ENCODE results near the gene METRNL. TPM values are rescaled to one million over a fixed set of nuclear protein-coding genes. Genes with fewer than 3 reads are reported as not detected.

The METRNL gene
- total and polyA plus RNA-seq, 12 donors = 39.0 to 134 (median 70.9) TPM

DNA sequence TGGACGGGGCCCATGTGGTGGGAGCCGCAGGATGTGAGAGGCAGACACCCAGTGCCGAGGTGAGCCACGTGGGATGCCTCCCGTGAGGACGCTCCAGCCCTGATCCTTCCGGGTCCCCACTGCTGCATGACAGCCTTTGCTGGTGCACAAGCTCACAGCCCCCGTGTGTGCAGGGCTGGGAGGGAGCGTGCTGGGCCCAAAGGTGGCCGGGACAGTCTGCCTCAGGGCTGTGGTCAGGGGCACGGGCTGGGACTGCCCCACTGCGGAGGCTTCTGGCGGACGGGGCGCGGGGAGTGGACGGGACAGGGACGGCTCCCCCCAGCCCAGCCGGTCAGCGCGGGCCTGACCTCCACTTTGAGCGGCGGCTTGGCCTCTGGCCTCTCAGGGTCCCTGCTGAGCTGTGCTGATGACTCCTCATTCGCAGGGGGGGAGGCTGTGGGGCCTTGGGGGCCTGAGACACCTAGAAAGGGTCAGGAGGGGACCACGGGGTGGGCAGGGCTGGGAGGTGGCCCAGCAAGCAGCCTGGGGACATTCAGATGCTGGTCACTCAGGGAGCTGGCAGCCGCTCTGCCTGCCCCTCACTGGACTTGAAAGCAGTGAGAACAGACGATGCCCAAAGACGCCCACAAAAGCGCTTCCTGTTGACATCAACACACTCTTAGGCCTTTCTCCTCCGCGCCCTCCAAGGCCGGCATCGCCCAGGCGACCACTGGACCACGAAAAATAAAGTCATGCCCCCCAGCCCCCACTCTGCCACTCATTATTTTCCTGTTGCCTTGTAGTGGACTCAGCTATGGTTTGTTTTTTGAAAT lies 9.3 kb upstream of the METRNL start:
- H3K9me3 ChIP-seq = no peaks in the 10 kb centered on the region
- H3K27me3 ChIP-seq = peaks cover 0 to 3% (median 0%) of the 10 kb centered on the region in 7 donors
- no peaks in the 10 kb centered on the region for H3K36me3 ChIP-seq
- intact Hi-C loops (cut with DNase I) = no loop called here
- 83 to 85% methylated on average over 35 of the region's 35 CpGs for WGBS, 2 donors
- no peak overlapping the region for H3K27ac ChIP-seq
- TF ChIP-seq, protein P1, sequence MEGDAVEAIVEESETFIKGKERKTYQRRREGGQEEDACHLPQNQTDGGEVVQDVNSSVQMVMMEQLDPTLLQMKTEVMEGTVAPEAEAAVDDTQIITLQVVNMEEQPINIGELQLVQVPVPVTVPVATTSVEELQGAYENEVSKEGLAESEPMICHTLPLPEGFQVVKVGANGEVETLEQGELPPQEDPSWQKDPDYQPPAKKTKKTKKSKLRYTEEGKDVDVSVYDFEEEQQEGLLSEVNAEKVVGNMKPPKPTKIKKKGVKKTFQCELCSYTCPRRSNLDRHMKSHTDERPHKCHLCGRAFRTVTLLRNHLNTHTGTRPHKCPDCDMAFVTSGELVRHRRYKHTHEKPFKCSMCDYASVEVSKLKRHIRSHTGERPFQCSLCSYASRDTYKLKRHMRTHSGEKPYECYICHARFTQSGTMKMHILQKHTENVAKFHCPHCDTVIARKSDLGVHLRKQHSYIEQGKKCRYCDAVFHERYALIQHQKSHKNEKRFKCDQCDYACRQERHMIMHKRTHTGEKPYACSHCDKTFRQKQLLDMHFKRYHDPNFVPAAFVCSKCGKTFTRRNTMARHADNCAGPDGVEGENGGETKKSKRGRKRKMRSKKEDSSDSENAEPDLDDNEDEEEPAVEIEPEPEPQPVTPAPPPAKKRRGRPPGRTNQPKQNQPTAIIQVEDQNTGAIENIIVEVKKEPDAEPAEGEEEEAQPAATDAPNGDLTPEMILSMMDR (IDR thresholded peaks at IDR 0.05) = no peak
- peaks cover 0 to 19% (median 0%) of the 10 kb centered on the region in 9 donors for H3K4me1 ChIP-seq
- H3K4me3 ChIP-seq = no peak overlapping the region
- ATAC-seq (no peak), DNase-seq (peak in 1 of 2 donors; percentile 9)

DNA sequence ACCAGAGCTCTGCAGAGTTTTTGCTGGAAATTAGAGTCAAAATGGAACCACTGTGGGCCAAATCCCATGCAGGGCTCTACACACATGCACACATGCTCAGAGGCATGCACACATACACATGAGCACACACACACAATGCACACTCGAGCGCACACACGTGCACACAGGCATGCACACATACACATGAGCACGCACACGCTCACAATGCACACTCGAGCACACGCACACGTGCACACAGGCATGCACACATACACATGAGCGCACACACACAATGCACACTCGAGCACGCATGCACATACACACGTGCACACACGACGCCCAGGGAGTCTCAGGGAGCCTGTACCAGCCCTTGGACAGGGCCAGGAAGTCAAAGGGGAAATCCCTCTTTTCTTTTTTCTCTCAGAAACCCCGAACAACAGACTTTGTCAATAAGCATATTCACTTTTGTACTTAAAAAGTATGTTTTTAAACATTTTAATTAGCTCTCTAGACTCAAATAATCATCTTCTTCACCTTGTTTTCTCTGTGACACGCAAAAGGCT lies 8.5 kb upstream of the METRNL start:
- DNase-seq (no peak), ATAC-seq (no peak)
- intact Hi-C loops (cut with DNase I) = no loop called here
- Histone ChIP-seq H3K27me3 (peaks cover 0 to 3% (median 0%) of the 10 kb centered on the region in 7 donors), H3K27ac (no peak overlapping the region), H3K4me1 (peaks cover 0 to 19% (median 0%) of the 10 kb centered on the region in 9 donors), H3K9me3 (no peaks in the 10 kb centered on the region), H3K36me3 (no peaks in the 10 kb centered on the region), H3K4me3 (no peak overlapping the region)
- TF ChIP-seq, protein P1 (IDR thresholded peaks at IDR 0.05) = no peak
- 92 to 93% methylated on average over 16 of the region's 16 CpGs for WGBS, 2 donors

DNA sequence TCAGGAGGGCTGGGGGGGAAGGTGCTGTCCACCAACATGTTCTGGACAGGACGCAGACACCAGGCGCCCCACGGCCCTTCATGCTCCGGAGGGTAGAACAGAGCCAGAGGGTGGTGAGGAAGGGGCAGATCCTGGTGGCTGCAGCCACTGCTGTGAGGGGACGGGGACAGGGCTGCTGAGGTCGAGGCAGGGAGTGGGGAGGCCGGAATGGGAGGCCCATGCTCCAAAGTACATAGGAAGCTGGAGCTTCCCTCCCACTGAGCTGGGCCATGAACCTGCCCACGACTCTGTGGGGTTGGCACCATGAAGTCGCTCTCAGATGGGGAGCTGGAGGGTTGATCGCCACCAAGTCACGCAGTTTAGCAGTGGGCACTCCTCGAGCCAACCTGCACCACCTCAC lies 8.0 kb upstream of the METRNL start:
- DNase-seq (no peak), ATAC-seq (no peak)
- WGBS, 2 donors = 87 to 88% methylated on average over 12 of the region's 12 CpGs
- no peaks in the 10 kb centered on the region for H3K36me3 ChIP-seq
- H3K27ac ChIP-seq = no peak overlapping the region
- no peaks in the 10 kb centered on the region for H3K9me3 ChIP-seq
- peaks cover 0 to 19% (median 0%) of the 10 kb centered on the region in 9 donors for H3K4me1 ChIP-seq
- H3K4me3 ChIP-seq = no peak overlapping the region
- TF ChIP-seq, protein P1 (IDR thresholded peaks at IDR 0.05) = no peak
- intact Hi-C loops (cut with DNase I) = no loop called here
- peaks cover 0 to 3% (median 0%) of the 10 kb centered on the region in 7 donors for H3K27me3 ChIP-seq

DNA sequence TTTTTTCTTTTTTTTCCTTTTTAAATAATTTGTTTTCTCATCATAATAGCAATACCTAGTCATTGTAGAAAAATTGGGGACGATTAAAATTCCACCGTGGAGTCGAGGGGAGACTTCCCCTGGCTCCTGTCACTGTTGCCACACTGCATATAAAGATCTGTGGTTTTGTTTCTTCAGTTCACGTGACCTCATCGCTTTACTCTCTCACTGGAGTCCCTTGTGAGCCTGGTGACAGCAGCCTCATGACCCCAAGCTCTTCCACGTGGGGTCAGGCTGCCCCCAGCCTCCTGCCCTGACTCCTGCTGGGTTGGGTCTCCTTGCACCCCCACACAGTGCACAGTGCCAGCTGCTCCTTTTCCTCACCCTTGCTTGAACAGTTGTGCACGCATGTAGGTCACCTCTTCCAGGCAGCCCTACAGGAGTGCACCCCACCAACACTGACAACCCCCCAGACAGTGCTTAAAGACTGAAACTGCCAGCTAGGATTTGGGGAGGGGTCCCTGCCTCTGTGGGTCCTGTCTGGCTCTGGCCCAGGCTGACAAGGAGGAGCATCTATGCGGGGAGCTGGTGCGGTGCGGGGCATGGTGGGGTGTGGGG lies 7.3 kb upstream of the METRNL start:
- TF ChIP-seq, protein P1 (IDR thresholded peaks at IDR 0.05) = no peak
- intact Hi-C loops (cut with DNase I) = no loop called here
- Histone ChIP-seq H3K27me3 (peaks cover 0 to 3% (median 0%) of the 10 kb centered on the region in 7 donors), H3K9me3 (no peaks in the 10 kb centered on the region), H3K36me3 (no peaks in the 10 kb centered on the region), H3K4me3 (no peak overlapping the region), H3K4me1 (peaks cover 0 to 21% (median 0%) of the 10 kb centered on the region in 9 donors), H3K27ac (no peak overlapping the region)
- DNase-seq (no peak), ATAC-seq (no peak)
- WGBS, 2 donors = 76 to 84% methylated on average over 10 of the region's 10 CpGs

All from heart right ventricle (tissue), 16 donors.